ENCODE data around the gene COA5. TPM values are rescaled to one million over a fixed set of nuclear protein-coding genes. Genes with fewer than 3 reads are reported as not detected.

Gene COA5
- total RNA-seq, 1 experiment from 2014 or later: 23.7 TPM

DNA sequence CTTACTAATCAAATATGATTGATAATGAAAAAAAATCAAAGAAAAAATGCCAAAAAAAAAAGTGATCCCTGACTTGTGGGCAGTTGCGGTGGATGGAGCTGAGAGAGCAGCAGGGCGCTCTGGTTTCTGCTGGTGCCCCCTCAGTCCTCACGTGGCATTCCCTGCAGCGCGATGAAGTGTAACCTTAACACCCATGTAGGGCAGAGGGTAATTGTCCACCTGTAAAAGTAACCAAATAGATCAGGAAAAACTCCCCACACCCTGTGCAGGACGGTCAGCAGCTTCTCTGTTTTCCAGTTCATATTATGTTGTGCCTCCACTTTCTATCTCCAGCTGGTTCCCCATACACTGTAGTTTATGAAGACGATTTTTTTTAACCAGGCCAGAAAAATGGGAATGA is 25.0 kb downstream of the COA5 start:
- H3K4me3 ChIP-seq (ENCODE audit: low read depth, low read length, poor library complexity, severe bottlenecking): no peak overlapping the region
- H3K4me1 ChIP-seq (ENCODE audit: insufficient read depth, low read length, poor library complexity, severe bottlenecking): no peaks in the 10 kb centered on the region
- no peaks in the 10 kb centered on the region for H3K9me3 ChIP-seq (ENCODE audit: low read depth, low read length, poor library complexity, severe bottlenecking)
- no peak overlapping the region for H3K27ac ChIP-seq (ENCODE audit: low read depth, low read length, poor library complexity, severe bottlenecking)
- no peak for DNase-seq (ENCODE audit: low spot score)
- no peaks in the 10 kb centered on the region for H3K27me3 ChIP-seq (replicated peaks; ENCODE audit: insufficient read depth, low read depth, low read length, poor library complexity)
- no TSS peak for BruUV-seq (replicated peaks)
- ChIA-PET CTCF (no interaction called here), POLR2A (ENCODE audit: low non-redundant PET) (no interaction called here)
- intact Hi-C loops (cut with micrococcal nuclease; ENCODE audit: unreplicated experiment): no loop called here
- TF ChIP-seq, protein P1, sequence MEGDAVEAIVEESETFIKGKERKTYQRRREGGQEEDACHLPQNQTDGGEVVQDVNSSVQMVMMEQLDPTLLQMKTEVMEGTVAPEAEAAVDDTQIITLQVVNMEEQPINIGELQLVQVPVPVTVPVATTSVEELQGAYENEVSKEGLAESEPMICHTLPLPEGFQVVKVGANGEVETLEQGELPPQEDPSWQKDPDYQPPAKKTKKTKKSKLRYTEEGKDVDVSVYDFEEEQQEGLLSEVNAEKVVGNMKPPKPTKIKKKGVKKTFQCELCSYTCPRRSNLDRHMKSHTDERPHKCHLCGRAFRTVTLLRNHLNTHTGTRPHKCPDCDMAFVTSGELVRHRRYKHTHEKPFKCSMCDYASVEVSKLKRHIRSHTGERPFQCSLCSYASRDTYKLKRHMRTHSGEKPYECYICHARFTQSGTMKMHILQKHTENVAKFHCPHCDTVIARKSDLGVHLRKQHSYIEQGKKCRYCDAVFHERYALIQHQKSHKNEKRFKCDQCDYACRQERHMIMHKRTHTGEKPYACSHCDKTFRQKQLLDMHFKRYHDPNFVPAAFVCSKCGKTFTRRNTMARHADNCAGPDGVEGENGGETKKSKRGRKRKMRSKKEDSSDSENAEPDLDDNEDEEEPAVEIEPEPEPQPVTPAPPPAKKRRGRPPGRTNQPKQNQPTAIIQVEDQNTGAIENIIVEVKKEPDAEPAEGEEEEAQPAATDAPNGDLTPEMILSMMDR (conservative IDR thresholded peaks at IDR 0.05; ENCODE audit: low read depth, low read length): no peak
- no peak for TF ChIP-seq EZH2 (IDR thresholded peaks at IDR 0.05; ENCODE audit: borderline replicate concordance, low read depth, low read length, poor library complexity, severe bottlenecking)
- H3K36me3 ChIP-seq (ENCODE audit: insufficient read depth, low read length, poor library complexity, severe bottlenecking): peaks cover 3% of the 10 kb centered on the region

DNA sequence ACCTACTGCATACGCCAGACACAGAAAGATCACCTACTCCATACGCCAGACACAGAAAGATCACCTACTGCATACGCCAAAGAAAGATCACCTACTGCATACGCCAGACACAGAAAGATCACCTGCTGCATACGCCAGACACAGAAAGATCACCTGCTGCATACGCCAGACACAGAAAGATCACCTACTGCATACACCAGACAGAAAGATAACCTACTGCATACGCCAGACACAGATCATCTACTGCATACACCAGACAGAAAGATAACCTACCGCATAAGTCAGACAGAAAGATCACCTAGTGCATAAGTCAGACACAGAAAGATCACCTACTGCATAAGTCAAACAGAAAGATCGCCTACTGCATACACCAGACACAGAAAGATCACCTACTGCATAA is 25.8 kb downstream of the COA5 start:
- POLR2A ChIA-PET (ENCODE audit: low non-redundant PET): no interaction called here
- Histone ChIP-seq H3K36me3 (ENCODE audit: insufficient read depth, low read length, poor library complexity, severe bottlenecking) (peaks cover 3% of the 10 kb centered on the region), H3K9me3 (ENCODE audit: low read depth, low read length, poor library complexity, severe bottlenecking) (no peaks in the 10 kb centered on the region), H3K4me1 (ENCODE audit: insufficient read depth, low read length, poor library complexity, severe bottlenecking) (no peaks in the 10 kb centered on the region), H3K27ac (ENCODE audit: low read depth, low read length, poor library complexity, severe bottlenecking) (no peak overlapping the region), H3K27me3 (replicated peaks; ENCODE audit: insufficient read depth, low read depth, low read length, poor library complexity) (no peaks in the 10 kb centered on the region), H3K4me3 (ENCODE audit: low read depth, low read length, poor library complexity, severe bottlenecking) (no peak overlapping the region)
- no peak for TF ChIP-seq EZH2 (IDR thresholded peaks at IDR 0.05; ENCODE audit: borderline replicate concordance, low read depth, low read length, poor library complexity, severe bottlenecking)
- TF ChIP-seq, protein P1 (conservative IDR thresholded peaks at IDR 0.05; ENCODE audit: low read depth, low read length): no peak
- intact Hi-C loops (cut with micrococcal nuclease; ENCODE audit: unreplicated experiment): no loop called here
- CTCF ChIA-PET: no interaction called here
- no TSS peak for BruUV-seq (replicated peaks)
- DNase-seq (ENCODE audit: low spot score): no peak

DNA sequence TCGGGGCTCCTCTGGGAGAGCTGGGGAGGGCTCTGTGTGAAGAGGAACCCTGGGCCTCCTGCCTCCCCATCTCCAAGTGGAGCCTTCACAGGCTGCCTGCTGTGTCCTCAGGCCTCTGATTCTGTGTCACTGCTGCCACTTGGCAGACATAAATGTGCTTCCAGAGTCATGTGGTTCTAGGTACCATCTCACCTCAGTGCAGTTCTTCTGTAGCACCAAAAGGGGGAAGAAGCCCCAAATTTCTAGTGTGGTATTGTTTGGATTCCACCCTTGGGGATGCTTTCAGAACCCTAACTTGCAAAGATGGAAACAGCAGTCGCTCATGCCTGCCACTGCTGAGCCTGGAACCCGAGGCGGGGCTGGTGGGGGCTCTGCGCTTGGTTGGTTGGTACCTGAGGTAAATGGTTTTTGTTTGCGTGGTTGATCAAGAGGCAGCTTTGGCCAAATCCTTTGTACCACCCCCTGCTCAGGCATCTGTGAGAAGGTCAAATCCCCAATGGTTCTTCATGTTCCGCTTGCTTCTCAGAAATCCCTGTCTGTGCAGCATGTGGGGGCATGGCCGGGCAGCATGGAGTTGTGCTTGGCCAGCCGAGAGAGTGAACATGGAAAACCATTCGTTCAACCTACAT is 27.5 kb downstream of the COA5 start:
- Histone ChIP-seq H3K9me3 (ENCODE audit: low read depth, low read length, poor library complexity, severe bottlenecking) (no peaks in the 10 kb centered on the region), H3K27me3 (replicated peaks; ENCODE audit: insufficient read depth, low read depth, low read length, poor library complexity) (no peaks in the 10 kb centered on the region), H3K4me3 (ENCODE audit: low read depth, low read length, poor library complexity, severe bottlenecking) (no peak overlapping the region), H3K27ac (ENCODE audit: low read depth, low read length, poor library complexity, severe bottlenecking) (no peak overlapping the region), H3K36me3 (ENCODE audit: insufficient read depth, low read length, poor library complexity, severe bottlenecking) (peaks cover 3% of the 10 kb centered on the region), H3K4me1 (ENCODE audit: insufficient read depth, low read length, poor library complexity, severe bottlenecking) (no peaks in the 10 kb centered on the region)
- ChIA-PET CTCF (no interaction called here), POLR2A (ENCODE audit: low non-redundant PET) (no interaction called here)
- no peak for DNase-seq (ENCODE audit: low spot score)
- TF ChIP-seq, protein P1 (conservative IDR thresholded peaks at IDR 0.05; ENCODE audit: low read depth, low read length): no peak
- no peak for TF ChIP-seq EZH2 (IDR thresholded peaks at IDR 0.05; ENCODE audit: borderline replicate concordance, low read depth, low read length, poor library complexity, severe bottlenecking)
- intact Hi-C loops (cut with micrococcal nuclease; ENCODE audit: unreplicated experiment): no loop called here
- no TSS peak for BruUV-seq (replicated peaks)

All from A673 (cell line).